C4-2B (cell line): ENCODE results near the gene SPARCL1.
A peak's percentile ranks its signal among the peaks of the same experiment; 100 is the strongest.
"Not testable (repeated sequence)": the region's sequence is repeated elsewhere in the genome, so short reads cannot be mapped to it uniquely, and the experiment has no call there.

Experiments used
- H3K27ac ChIP-seq: fragments of 450-650 bp; 2 replicates; pipeline ENCODE4 v1.5.1; 2017
- CTCF ChIP-seq: fragments of 450-650 bp; conservative IDR thresholded peaks from 2 replicates; pipeline ENCODE4 v1.5.1; 2017; ENCODE audit warnings: mild to moderate bottlenecking
- ZFX ChIP-seq: fragments of 450-650 bp; IDR thresholded peaks from 2 replicates; pipeline ENCODE4 v1.6.1; 2017

The SPARCL1 gene

DNA sequence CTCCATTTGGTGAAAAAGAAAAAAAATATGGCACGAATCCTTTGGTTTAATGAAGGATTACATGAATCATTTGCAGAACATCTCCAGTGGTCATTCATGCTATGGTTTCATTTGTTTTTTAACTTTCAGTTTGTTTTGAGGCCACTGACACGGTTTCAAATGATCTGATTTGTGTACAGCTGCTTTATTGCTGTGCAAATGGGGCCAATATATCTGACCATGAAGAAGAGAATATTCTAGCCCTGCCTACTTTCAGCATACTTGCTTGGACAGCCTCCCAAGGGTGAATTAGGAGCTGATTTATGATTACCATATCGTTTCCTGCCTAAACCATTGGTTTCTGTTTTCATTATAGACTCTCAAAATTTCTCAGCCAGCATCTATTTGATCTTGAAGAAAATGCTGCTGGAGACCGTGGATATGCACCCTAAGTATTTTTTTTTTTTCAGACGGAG, 30.7 kb downstream of the SPARCL1 start:
- TF ChIP-seq ZFX (no peak), CTCF (no peak)
- H3K27ac ChIP-seq = peak overlapping the region; percentile 70

- no peak for TF ChIP-seq CTCF
- TF ChIP-seq ZFX = no peak
- H3K27ac ChIP-seq = peak overlapping the region; percentile 29
Measured at GRCh38 chr4:87497578-87497977, 31.6 kb downstream of the SPARCL1 start.

GRCh38 chr4:87497159-87497558, 32.0 kb downstream of the SPARCL1 start:
- TF ChIP-seq ZFX (no peak), CTCF (peak; percentile 40)
- no peak overlapping the region for H3K27ac ChIP-seq

DNA sequence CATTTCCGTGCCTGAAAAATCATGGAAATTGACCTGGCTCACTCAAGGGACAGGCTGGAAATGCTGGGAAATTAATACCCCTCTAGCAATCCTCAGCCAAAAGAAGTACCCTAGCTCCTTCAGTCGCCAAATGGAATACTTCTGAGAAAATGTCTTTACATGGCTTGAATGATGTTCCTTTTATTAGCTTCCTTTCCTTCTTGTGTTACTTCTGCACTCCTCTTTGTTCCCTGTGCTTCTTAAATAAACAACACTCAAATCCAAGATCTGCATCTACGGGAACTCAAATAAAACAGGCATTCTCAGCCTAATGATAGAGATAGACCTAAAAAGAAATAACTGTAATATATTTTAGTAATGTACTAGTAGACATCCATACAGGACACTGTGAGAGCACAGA, 36.1 kb downstream of the SPARCL1 start:
- TF ChIP-seq ZFX (no peak), CTCF (no peak)
- H3K27ac ChIP-seq = peak overlapping the region; percentile 60

- H3K27ac ChIP-seq = peak overlapping the region; percentile 60
Measured at GRCh38 chr4:87491851-87492250, 37.3 kb downstream of the SPARCL1 start.

DNA sequence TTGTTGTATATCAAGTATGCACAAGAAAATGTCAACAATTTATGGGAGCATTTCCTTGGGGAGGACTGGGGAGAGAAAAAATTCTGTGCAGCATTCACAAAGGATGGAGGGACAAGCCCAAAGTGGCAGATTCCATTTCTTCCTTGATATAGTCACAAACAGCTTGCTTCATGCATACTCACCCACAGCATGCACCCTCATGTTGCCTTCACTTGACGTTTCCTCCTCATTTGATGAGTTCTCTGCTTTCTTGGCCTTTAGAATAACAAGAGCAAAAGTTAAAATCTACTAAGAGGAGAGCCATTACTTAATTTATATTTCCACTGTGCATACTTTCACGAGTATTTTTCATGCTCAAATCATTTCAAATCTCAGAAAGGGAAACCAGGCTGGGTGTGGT, 37.7 kb downstream of the SPARCL1 start:
- TF ChIP-seq ZFX = no peak
- no peak for TF ChIP-seq CTCF
- H3K27ac ChIP-seq = peak overlapping the region; percentile 60

DNA sequence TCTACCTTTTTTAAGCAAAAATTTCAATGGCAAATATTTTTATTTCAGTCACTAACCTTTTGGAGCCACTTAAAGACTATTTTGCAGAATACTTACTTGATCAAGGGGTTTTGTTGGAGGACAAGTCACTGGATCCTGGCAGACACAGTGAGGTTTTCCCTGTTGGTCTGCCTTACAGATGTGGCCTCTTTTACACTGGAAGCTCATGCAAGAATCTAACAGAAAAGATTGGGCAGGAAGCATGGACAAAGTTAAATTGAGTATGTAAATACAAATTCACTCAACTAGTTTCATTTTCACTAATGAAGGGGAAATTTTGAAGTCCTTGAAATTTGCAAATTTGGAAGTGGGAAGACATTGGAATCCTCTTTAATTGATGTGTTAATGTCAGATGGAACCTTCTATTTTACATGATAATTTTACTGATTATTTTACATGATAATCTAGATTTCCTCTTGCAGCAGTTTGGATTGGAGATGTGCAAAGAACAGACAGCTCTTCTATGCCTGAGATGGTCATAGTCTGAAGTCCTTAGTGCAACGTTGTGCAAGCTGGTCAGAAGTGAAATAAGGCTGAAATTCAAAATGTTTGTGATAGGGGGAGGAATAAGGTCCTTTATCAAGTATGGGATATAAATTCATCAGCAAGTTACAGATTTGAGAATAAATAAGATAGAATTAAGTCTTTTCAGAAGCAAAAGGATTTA, 38.4 kb downstream of the SPARCL1 start:
- H3K27ac ChIP-seq = no peak overlapping the region
- TF ChIP-seq CTCF = no peak
- TF ChIP-seq ZFX = no peak

GRCh38 chr4:87489678-87490077, 39.5 kb downstream of the SPARCL1 start:
- TF ChIP-seq ZFX (no peak), CTCF (no peak)
- H3K27ac ChIP-seq = no peak overlapping the region

DNA sequence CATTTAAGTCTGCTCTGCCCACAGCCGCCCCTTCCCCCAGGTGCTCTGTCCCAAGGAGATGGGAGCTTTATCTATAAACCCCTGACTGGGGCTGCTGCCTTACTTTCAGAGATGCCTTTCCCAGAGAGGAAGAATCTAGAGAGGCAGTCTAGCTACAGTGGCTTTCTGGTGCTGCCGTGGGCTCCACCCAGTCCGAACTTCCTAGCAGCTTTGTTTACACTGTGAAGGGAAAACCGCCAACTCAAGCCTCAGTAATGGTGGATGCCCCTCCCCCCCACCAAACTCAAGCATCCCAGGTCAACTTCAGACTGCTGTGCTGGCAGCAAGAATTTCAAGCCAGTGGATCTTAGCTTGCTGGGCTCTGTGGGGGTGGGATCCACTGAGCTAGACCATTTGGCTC, 40.5 kb downstream of the SPARCL1 start:
- H3K27ac ChIP-seq = peak overlapping the region; percentile 30

DNA sequence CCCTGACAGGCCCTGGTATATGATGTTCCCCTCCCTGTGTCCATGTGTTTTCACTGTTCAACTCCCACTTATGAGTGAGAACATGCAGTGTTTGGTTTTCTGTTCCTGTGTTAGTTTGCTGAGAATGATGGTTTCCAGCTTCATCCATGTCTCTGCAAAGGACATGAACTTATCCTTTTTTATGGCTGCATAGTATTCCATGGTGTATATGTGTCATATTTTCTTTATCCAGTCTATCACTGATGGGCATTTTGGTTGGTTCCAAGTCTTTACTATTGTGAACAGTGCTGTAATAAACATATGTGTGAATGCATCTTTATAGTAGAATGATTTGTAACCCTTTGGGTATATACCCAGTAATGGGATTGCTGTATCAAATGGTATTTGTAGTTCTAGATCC, 45.9 kb downstream of the SPARCL1 start:
- H3K27ac ChIP-seq = not testable (repeated sequence)
